Activated naive CD4-positive, alpha-beta T cell treated with anti-CD3 and anti-CD28 coated beads, Interleukin-2, amount 10 ng/mL, durations not matched to agents 7 days and 5 days (primary cell): Measurements from ENCODE around the gene PLAAT2.
"Not testable (repeated sequence)": the region's sequence is repeated elsewhere in the genome, so short reads cannot be mapped to it uniquely, and the experiment has no call there.

ENCODE experiments used
- CTCF ChIA-PET: fragments of 350-600 bp; sonication (Branson Sonifier 250); formaldehyde crosslinking; loops from one replicate; lab custom pipeline; 2021; ENCODE audit warnings: antibody characterized with exemption; lab: Charles Lee
- DNase-seq: peaks from one replicate; pipeline ENCODE4 v3.0.0-alpha.2; 2020
- H3K27ac Mint-ChIP-seq: one replicate; pipeline ENCODE4 v1.8.0; 2021; ENCODE audit warnings: mild to moderate bottlenecking, moderate library complexity, mixed read lengths
- H3K27me3 Mint-ChIP-seq: one replicate; pipeline ENCODE4 v1.8.0; 2021; ENCODE audit warnings: mild to moderate bottlenecking, mixed read lengths
- H3K36me3 Mint-ChIP-seq: one replicate; pipeline ENCODE4 v1.8.0; 2021; ENCODE audit warnings: mixed read lengths
- H3K4me1 Mint-ChIP-seq: one replicate; pipeline ENCODE4 v1.8.0; 2021; ENCODE audit warnings: mixed read lengths
- H3K4me3 Mint-ChIP-seq: one replicate; pipeline ENCODE4 v1.8.0; 2021; ENCODE audit warnings: mild to moderate bottlenecking, moderate library complexity, mixed read lengths
- H3K9me3 Mint-ChIP-seq: one replicate; pipeline ENCODE4 v1.8.0; 2021; ENCODE audit warnings: mixed read lengths

PLAAT2 gene

DNA sequence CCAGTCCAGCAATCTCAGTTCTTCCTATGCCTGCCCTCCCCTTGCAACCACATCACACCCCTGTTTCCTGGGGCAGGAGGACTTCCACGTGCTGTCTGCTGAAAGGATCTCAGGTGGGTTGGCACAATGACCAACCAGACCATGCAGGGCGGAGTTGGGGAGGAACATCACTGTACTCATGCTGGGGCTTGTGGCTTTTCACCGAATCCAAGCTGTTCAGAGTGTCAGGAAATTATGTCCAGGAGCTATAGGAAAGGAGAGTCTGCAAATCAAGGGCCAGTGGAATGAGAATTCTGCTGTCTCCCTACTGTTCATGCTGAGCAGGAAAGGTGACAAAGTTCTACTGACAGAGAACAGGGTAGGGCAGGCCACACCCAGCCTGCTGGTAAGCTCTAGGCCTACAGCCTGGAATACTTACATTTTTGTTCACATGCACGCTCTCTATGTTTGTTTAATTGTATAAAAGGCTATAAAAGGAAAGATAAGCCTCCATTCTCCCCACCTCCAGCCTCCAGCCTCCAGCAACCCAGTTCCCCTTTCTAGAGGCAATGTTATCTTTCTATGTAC lies 1.7 kb upstream of the PLAAT2 start:
- no peaks in the 10 kb centered on the region for H3K9me3 Mint-ChIP-seq
- DNase-seq, result peak; percentile 23
- peak overlapping the region; percentile 62 for H3K27ac Mint-ChIP-seq
- peaks cover 64% of the 10 kb centered on the region for H3K4me1 Mint-ChIP-seq
- no peak overlapping the region for H3K4me3 Mint-ChIP-seq
- CTCF ChIA-PET, result interaction anchor here (0.9 to 1.7 kb wide), 3 partner anchors 28 to 85 kb away, joined by 3 to 8 read pairs (median 3); no protein-coding TSS in a partner anchor
- H3K36me3 Mint-ChIP-seq, result no peaks in the 10 kb centered on the region
- H3K27me3 Mint-ChIP-seq, result no peaks in the 10 kb centered on the region

DNA sequence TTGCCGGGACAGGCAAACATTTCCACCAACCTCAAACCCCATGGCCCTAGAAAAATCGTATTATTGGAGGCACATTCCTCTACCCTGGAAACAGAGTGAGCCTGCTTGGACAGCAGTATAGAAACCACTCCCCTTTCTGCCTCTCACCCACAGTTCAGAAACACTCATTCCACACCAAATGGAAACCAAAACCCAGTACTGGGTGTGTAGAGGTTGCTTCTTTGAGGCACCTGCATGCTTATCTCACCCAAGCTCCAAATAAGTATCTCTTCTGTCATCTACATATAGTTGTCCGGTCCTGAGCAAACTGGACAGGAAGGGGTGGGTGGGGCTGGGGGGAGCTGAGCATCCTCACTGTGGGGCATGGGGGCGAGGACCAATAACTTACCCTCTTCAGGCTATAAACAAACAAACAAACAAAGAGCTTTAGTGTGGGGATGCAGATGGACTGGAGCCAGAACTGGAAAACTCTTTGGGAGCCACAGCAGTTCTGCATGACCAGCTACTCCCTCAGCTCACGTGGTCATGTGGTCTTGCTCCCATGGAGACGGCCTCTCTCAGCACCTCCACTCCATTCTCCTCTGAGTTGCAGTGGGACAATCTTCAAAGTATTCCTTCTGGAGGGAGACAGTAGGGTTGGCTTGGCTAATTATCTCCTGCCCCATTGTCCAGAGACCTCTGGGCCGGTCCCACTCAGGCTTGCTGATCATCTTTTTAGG lies 1.0 kb upstream of the PLAAT2 start:
- Mint-ChIP-seq H3K36me3 (no peaks in the 10 kb centered on the region), H3K9me3 (no peaks in the 10 kb centered on the region), H3K27ac (peak overlapping the region; percentile 62), H3K27me3 (no peaks in the 10 kb centered on the region), H3K4me1 (peaks cover 66% of the 10 kb centered on the region), H3K4me3 (no peak overlapping the region)
- peak; percentile 48 for DNase-seq
- CTCF ChIA-PET, result interaction anchor here (0.9 to 1.7 kb wide), 3 partner anchors 27 to 84 kb away, joined by 3 to 8 read pairs (median 3); no protein-coding TSS in a partner anchor

- Mint-ChIP-seq H3K4me1 (peaks cover 48% of the 10 kb centered on the region), H3K36me3 (no peaks in the 10 kb centered on the region), H3K27me3 (peaks cover 4% of the 10 kb centered on the region), H3K9me3 (no peaks in the 10 kb centered on the region), H3K4me3 (no peak overlapping the region), H3K27ac (no peak overlapping the region)
- no peak for DNase-seq
- CTCF ChIA-PET, result interaction anchor here (0.6 to 1.9 kb wide), 2 partner anchors 23 to 36 kb away, joined by 3 to 7 read pairs; no protein-coding TSS in a partner anchor
These were observed 2.5 kb downstream of the PLAAT2 start for GRCh38 chr11:63560506-63561180.

DNA sequence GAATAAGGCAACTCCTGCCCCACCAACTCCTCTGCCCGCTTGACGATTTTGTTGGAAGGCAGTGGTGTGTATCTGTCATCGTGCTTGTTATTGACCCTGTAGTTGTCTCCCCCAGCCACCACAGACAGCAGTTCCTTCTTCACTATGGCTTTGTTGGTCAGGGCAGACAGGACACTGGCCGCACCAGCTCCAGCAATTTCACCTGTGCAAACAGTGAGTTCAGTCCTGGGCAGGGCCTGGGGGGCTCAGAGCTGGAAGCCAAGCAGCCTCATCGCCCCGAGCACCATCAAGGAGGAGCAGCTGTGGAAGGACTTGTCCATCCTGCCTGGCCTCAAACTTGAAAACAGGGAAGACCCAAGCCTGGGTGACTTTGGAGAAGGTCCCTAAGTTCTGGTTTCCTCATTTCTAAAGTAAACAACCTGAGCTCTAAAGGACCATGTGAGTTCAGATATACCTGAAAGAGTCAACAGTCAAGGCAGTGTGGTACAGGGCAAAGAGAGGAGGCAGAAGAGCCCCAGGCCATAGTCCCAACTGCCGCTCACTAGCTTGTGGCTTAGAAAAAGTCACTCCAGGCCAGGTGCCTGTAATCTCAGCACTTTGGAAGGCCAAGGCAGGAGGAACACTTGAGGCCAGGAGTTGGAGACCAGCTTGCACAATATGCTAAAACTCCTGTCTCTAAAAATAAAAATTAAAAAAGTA lies 4.6 kb downstream of the PLAAT2 start:
- Mint-ChIP-seq H3K27ac (no peak overlapping the region), H3K4me1 (peaks cover 46% of the 10 kb centered on the region), H3K36me3 (no peaks in the 10 kb centered on the region), H3K9me3 (no peaks in the 10 kb centered on the region), H3K4me3 (no peak overlapping the region), H3K27me3 (peaks cover 4% of the 10 kb centered on the region)
- CTCF ChIA-PET, result interaction anchor here (1.0 kb wide), 1 partner anchor 22 kb away, joined by 4 read pairs; the partner anchor contains the start of gene PLAAT4
- no peak for DNase-seq

DNA sequence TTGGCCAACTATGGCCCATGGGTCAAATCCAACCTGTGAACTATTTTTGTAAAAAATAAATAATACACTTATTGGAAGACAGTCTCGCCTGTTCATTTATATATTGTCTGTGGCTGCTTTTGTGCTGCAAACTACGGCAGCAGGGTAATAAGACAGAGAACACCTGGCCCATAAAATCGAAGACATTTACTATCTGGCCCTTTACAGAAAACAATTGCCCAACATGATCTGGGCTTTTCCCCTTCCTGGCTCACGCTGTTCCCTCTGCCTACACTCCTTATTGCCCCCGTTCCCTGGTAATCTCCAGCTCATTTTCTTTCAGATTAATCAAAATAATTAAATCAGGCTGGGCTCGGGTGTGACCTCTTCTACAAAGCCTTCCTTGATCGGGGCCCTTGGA lies 5.6 kb downstream of the PLAAT2 start:
- CTCF ChIA-PET, result no interaction called here
- Mint-ChIP-seq H3K9me3 (no peaks in the 10 kb centered on the region), H3K27ac (no peak overlapping the region), H3K4me1 (peaks cover 51% of the 10 kb centered on the region), H3K4me3 (no peak overlapping the region), H3K27me3 (peaks cover 4% of the 10 kb centered on the region), H3K36me3 (peaks cover 3% of the 10 kb centered on the region)
- no peak for DNase-seq

GRCh38 chr11:63556404-63557013 lies 6.7 kb downstream of the PLAAT2 start:
- no peak overlapping the region for H3K27ac Mint-ChIP-seq
- no peak for DNase-seq
- H3K4me3 Mint-ChIP-seq, result no peak overlapping the region
- CTCF ChIA-PET, result no interaction called here
- peaks cover 56% of the 10 kb centered on the region for H3K4me1 Mint-ChIP-seq
- peaks cover 3% of the 10 kb centered on the region for H3K36me3 Mint-ChIP-seq
- no peaks in the 10 kb centered on the region for H3K9me3 Mint-ChIP-seq
- H3K27me3 Mint-ChIP-seq, result peaks cover 4% of the 10 kb centered on the region

GRCh38 chr11:63554877-63555223 lies 8.3 kb downstream of the PLAAT2 start:
- CTCF ChIA-PET, result interaction anchor here (0.6 kb wide), 1 partner anchor 64 kb away, joined by 3 read pairs; no protein-coding TSS in a partner anchor
- DNase-seq, result no peak
- Mint-ChIP-seq H3K36me3 (peaks cover 3% of the 10 kb centered on the region), H3K4me1 (peaks cover 52% of the 10 kb centered on the region), H3K27ac (peak overlapping the region; percentile 72), H3K9me3 (peaks cover 3% of the 10 kb centered on the region), H3K4me3 (no peak overlapping the region), H3K27me3 (peaks cover 4% of the 10 kb centered on the region)

- Mint-ChIP-seq H3K4me3 (peak overlapping the region; percentile 42), H3K36me3 (peaks cover 7% of the 10 kb centered on the region), H3K27me3 (peaks cover 4% of the 10 kb centered on the region), H3K27ac (peak overlapping the region; percentile 96), H3K9me3 (peaks cover 3% of the 10 kb centered on the region), H3K4me1 (peaks cover 53% of the 10 kb centered on the region)
- peak; percentile 65 for DNase-seq
- CTCF ChIA-PET, result no interaction called here
These were observed 9.4 kb downstream of the PLAAT2 start for GRCh38 chr11:63553759-63554158.

DNA sequence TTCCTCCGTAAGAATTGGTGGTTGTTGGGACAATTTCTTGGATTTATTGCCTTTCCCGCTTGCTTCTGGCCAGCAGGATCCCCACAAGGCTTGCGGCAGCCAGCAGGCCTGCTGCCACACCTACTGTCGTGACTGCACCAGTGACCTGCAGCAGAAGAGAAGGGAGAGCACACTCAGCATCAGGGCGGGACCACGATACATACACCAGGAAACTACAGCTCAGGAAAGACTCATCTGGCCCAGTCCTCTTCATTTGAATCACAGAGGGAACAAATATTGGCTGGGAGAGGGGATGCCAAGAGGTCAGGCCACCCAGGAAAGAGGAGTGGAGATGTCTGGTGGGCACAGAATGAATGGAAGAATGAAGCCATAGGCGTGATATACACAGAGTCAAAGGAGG lies 10.3 kb downstream of the PLAAT2 start:
- H3K4me1 Mint-ChIP-seq, result peaks cover 53% of the 10 kb centered on the region
- H3K9me3 Mint-ChIP-seq, result peaks cover 3% of the 10 kb centered on the region
- peaks cover 4% of the 10 kb centered on the region for H3K27me3 Mint-ChIP-seq
- H3K36me3 Mint-ChIP-seq, result peaks cover 10% of the 10 kb centered on the region
- H3K27ac Mint-ChIP-seq, result peak overlapping the region; percentile 96
- no peak overlapping the region for H3K4me3 Mint-ChIP-seq
- no peak for DNase-seq
- CTCF ChIA-PET, result interaction anchor here (0.9 kb wide), 1 partner anchor 17 kb away, joined by 3 read pairs; no protein-coding TSS in a partner anchor

DNA sequence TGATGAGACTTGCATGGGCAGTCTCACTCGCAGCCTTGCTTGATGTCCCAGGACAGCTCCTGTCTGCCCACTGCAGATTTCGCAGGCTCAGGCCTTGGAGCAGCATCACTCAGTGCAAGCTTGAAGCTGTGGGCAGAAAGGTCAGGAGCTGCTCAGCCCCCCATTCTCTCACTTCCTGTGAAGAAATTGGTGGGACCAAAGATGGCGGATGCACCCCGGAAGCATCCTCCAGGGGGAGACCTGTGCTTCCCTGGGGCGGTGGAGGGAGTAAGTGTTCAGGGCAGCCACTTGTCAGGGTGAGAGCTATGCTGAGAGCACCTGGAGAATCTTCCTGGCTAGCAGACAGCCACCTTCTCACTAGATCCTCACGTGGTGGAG lies 11.3 kb downstream of the PLAAT2 start:
- Mint-ChIP-seq H3K27ac (peak overlapping the region; percentile 61), H3K4me1 (peaks cover 53% of the 10 kb centered on the region), H3K9me3 (peaks cover 3% of the 10 kb centered on the region), H3K27me3 (peaks cover 4% of the 10 kb centered on the region), H3K4me3 (no peak overlapping the region), H3K36me3 (peaks cover 18% of the 10 kb centered on the region)
- CTCF ChIA-PET, result interaction anchor here (0.9 to 1.7 kb wide), 5 partner anchors 15 to 88 kb away, joined by 3 to 8 read pairs (median 4); partner anchors contain the start of gene PLAAT4
- DNase-seq, result peak; percentile 25

DNA sequence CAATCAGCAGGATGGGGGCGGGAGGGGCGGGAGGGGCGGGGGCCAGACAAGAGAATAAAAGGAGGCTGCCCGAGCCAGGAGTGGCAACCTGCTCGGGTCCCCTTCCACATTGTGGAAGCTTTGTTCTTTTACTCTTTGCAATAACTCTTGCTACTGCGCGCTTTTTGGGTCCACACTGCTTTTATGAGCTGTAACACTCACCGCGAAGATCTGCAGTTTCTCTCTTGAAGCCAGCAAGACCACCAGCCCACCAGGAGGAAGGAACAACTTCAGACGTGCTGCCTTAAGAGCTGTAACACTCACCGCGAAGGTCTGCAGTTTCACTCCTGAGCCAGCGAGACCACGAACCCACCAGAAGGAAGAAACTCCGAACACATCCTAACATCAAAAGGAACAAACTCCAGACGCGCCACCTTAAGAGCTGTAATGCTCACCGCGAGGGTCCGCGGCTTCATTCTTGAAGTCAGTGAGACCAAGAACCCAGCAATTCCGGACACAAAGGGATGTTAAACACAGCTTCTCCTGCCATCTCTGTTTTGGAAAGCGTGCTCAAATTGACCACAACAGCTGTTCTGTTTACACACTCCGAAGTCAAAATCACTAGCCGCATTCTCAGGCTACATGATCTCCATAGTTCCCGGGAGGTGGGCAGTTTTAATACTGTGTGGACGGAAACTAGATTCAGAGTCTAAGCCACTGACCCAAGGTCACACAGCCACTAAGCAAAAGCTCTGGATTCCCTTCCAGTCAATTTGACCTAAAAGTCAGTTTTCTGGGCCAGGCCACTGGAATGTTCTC lies 11.9 kb downstream of the PLAAT2 start:
- H3K27ac Mint-ChIP-seq, result peak overlapping the region; percentile 61
- peak; percentile 36 for DNase-seq
- peaks cover 49% of the 10 kb centered on the region for H3K4me1 Mint-ChIP-seq
- H3K27me3 Mint-ChIP-seq, result peaks cover 4% of the 10 kb centered on the region
- H3K9me3 Mint-ChIP-seq, result peaks cover 3% of the 10 kb centered on the region
- CTCF ChIA-PET, result interaction anchor here (0.9 to 1.7 kb wide), 6 partner anchors 14 to 89 kb away, joined by 3 to 8 read pairs (median 4); partner anchors contain the start of gene PLAAT4
- H3K4me3 Mint-ChIP-seq, result peak overlapping the region; percentile 22
- peaks cover 24% of the 10 kb centered on the region for H3K36me3 Mint-ChIP-seq

DNA sequence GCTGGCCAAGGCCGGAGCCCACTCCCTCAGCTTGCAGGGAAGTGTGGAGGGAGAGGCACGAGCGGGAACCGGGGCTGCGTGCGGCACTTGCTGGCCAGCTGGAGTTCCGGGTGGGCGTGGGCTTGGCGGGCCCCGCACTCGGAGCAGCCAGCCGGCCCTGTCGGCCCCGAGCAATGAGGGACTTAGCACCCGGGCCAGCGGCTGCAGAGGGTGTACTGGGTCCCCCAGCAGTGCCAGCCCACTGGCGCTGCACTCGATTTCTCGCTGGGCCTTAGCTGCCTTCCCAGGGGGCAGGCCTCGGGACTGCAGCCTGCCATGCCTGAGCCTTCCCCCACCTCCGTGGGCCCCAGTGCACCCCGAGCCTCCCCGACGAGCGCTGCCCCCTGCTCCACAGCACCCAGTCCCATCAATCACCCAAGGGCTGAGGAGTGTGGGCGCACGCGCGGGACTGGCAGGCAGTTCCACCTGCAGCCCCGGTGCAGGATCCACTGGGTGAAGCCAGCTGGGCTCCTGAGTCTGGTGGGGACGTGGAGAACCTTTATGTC lies 13.0 kb downstream of the PLAAT2 start:
- H3K9me3 Mint-ChIP-seq, DNase-seq, CTCF ChIA-PET, H3K27me3 Mint-ChIP-seq, H3K27ac Mint-ChIP-seq, H3K4me3 Mint-ChIP-seq: not testable (repeated sequence)
- Mint-ChIP-seq H3K4me1 (peaks cover 47% of the 10 kb centered on the region), H3K36me3 (peaks cover 31% of the 10 kb centered on the region)
